GM12874 (cell line): ENCODE data around the gene TSEN34.

Experiments
- TF ChIP-seq, protein P1 (sequence below): IDR thresholded peaks from 2 replicates; pipeline ENCODE4 v1.5.1; 2011; ENCODE audit warnings: low read depth, mild to moderate bottlenecking, control low read depth, low read length, moderate library complexity; ENCODE audit not compliant: insufficient read depth

Gene TSEN34

DNA sequence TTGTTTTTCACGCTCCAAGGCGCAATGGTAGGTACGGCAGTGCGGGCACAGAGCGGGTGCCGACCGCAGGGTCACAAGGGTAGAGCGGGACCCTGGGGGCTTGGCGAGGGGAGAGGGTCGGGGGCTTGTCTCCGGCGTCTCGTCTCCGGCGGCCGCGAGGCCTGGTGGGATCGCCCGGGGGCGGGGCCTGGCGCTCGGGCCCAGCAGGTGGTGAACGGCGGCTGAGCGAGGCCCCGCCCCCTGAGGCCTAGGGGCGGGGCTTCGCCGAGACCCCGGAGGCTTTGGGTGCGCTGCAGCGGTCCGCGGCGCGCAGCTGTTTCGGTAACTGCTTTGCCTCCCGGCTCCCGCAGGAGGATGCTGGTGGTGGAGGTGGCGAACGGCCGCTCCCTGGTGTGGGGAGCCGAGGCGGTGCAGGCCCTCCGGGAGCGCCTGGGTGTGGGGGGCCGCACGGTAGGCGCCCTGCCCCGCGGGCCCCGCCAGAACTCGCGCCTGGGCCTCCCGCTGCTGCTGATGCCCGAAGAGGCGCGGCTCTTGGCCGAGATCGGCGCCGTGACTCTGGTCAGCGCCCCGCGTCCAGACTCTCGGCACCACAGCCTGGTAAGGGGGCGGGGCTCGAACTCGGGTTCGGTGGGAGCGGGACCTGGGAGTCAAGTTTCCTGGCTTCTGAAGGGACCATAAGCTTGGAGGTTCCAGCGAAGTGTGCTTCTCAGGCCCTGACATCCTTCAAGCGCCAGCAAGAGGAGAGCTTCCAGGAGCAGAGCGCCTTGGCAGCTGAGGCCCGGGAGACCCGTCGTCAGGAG, at the start of gene TSEN34:
Gene TSEN34 (plus strand): TSS at position 298 of the 800 bp plus-strand sequence. CDS start 57 bp downstream, at position 355.
- TF ChIP-seq, protein P1, sequence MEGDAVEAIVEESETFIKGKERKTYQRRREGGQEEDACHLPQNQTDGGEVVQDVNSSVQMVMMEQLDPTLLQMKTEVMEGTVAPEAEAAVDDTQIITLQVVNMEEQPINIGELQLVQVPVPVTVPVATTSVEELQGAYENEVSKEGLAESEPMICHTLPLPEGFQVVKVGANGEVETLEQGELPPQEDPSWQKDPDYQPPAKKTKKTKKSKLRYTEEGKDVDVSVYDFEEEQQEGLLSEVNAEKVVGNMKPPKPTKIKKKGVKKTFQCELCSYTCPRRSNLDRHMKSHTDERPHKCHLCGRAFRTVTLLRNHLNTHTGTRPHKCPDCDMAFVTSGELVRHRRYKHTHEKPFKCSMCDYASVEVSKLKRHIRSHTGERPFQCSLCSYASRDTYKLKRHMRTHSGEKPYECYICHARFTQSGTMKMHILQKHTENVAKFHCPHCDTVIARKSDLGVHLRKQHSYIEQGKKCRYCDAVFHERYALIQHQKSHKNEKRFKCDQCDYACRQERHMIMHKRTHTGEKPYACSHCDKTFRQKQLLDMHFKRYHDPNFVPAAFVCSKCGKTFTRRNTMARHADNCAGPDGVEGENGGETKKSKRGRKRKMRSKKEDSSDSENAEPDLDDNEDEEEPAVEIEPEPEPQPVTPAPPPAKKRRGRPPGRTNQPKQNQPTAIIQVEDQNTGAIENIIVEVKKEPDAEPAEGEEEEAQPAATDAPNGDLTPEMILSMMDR = no peak

GRCh38 chr19:54141356-54141755, 49.8 kb upstream of the TSEN34 start:
- TF ChIP-seq, protein P1 = no peak

GRCh38 chr19:54142166-54142780, 48.8 kb upstream of the TSEN34 start:
- TF ChIP-seq, protein P1 = no peak

DNA sequence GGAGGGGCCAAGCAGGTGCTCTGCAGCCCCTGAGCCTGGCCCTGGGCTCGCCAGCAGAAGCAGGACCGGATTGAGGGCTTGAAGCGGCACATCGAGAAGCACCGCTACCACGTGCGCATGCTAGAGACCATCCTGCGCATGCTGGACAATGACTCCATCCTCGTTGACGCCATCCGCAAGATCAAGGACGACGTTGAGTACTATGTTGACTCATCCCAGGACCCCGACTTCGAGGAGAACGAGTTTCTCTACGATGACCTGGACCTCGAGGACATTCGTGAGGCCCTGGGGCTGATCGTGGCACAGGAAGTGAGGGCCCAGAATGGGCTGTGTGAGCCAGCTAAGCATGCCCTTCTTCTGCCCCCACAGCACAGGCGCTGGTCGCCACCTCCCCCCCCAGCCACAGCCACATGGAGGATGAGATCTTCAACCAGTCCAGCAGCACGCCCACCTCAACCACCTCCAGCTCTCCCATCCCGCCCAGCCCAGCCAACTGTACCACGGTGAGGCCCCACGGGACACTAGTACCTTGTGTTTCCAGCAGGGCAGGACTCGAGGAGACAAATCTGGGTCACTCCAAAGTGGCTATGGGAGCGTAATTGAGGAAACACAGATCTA, 45.5 kb upstream of the TSEN34 start:
- TF ChIP-seq, protein P1 = no peak

- TF ChIP-seq, protein P1 = no peak
Observed at GRCh38 chr19:54147676-54148075, 43.4 kb upstream of the TSEN34 start.

GRCh38 chr19:54148158-54148557, 43.0 kb upstream of the TSEN34 start:
- TF ChIP-seq, protein P1 = no peak
